NCI-H2171 (cell line): ENCODE measurements around the gene CEP295NL.
"Not testable (repeated sequence)": the region's sequence is repeated elsewhere in the genome, so short reads cannot be mapped to it uniquely, and the experiment has no call there.

Experiments used
- DNase-seq: peaks from one replicate; lab custom pipeline; 2025; lab: John Stamatoyannopoulos, UW

Gene CEP295NL

GRCh38 chr17:78905116-78905515, 2.1 kb upstream of the CEP295NL start:
- DNase-seq: no peak

GRCh38 chr17:78904371-78904770, 1.4 kb upstream of the CEP295NL start:
- no peak for DNase-seq

- not testable (repeated sequence) for DNase-seq
Measured at GRCh38 chr17:78902231-78902630, 770 bp downstream of the CEP295NL start.

- DNase-seq: no peak
Measured at GRCh38 chr17:78901806-78902205, 1.2 kb downstream of the CEP295NL start.

- DNase-seq: no peak
Measured at GRCh38 chr17:78900816-78901215, 2.2 kb downstream of the CEP295NL start.

GRCh38 chr17:78899361-78900260, 3.4 kb downstream of the CEP295NL start:
- no peak for DNase-seq

- no peak for DNase-seq
Measured at GRCh38 chr17:78898947-78899346, 4.1 kb downstream of the CEP295NL start.

- no peak for DNase-seq
Measured at GRCh38 chr17:78898075-78898836, 4.7 kb downstream of the CEP295NL start.

GRCh38 chr17:78897664-78898047, 5.3 kb downstream of the CEP295NL start:
- no peak for DNase-seq

- DNase-seq: no peak
Measured at GRCh38 chr17:78896834-78897663, 6.0 kb downstream of the CEP295NL start.

GRCh38 chr17:78896091-78896833, 6.7 kb downstream of the CEP295NL start:
- no peak for DNase-seq

- DNase-seq: no peak
Measured at GRCh38 chr17:78895322-78895721, 7.7 kb downstream of the CEP295NL start.

- DNase-seq: no peak
Measured at GRCh38 chr17:78893684-78894083, 9.3 kb downstream of the CEP295NL start.

GRCh38 chr17:78892936-78893379, 10.0 kb downstream of the CEP295NL start:
- no peak for DNase-seq

GRCh38 chr17:78892520-78892919, 10.5 kb downstream of the CEP295NL start:
- no peak for DNase-seq

GRCh38 chr17:78892062-78892456, 10.9 kb downstream of the CEP295NL start:
- DNase-seq: no peak

GRCh38 chr17:78891406-78892061, 11.5 kb downstream of the CEP295NL start:
- DNase-seq: no peak

- DNase-seq: no peak
Measured at GRCh38 chr17:78890498-78890897, 12.5 kb downstream of the CEP295NL start.

- not testable (repeated sequence) for DNase-seq
Measured at GRCh38 chr17:78890096-78890495, 12.9 kb downstream of the CEP295NL start.

GRCh38 chr17:78889531-78889930, 13.5 kb downstream of the CEP295NL start:
- no peak for DNase-seq
